Measurements from ENCODE around the gene ADAMTS9. TPM values are rescaled to one million over a fixed set of nuclear protein-coding genes. Genes with fewer than 3 reads are reported as not detected.
A peak's percentile ranks its signal among the peaks of the same experiment; 100 is the strongest.

Gene ADAMTS9
- total and polyA plus RNA-seq, 10 donors = 9.1 to 112 (median 34.8) TPM

DNA sequence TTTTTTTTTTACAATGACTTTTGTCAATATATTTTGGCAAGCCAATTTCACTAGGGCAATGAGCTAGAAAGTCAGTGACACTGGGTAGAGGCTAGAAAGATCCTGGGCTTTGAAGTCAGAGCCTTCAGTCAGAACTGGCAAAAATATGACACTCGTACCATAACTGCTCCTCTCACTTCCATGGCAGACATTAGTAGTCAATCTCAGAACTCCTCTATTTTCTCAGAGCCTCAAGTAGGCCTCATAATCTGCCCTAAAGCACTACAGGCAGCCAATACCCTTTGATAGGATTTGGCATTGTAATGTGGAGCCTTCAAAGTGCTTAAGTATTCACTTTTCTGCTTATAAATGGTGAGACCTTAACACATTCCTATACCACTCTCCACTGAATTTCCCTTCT, 67.8 kb downstream of the ADAMTS9 start:
- no peak overlapping the region for H3K4me3 ChIP-seq
- DNase-seq = no peak
- no peaks in the 10 kb centered on the region for H3K27me3 ChIP-seq (replicated peaks in 1 of 7)
- H3K9me3 ChIP-seq = peaks cover 0 to 3% (median 0%) of the 10 kb centered on the region in 8 donors
- peaks cover 0 to 58% (median 0%) of the 10 kb centered on the region in 6 donors for H3K36me3 ChIP-seq
- no peak overlapping the region for H3K27ac ChIP-seq
- H3K4me1 ChIP-seq = no peaks in the 10 kb centered on the region
- 85 to 97% (median 89%) methylated on average over 1 of the region's 1 CpG for WGBS, 5 donors
- intact Hi-C loops (cut with DNase I; ENCODE audit: low total_unique reads) = no loop called here
- no peak for TF ChIP-seq POLR2AphosphoS5 (IDR thresholded peaks at IDR 0.05)
- TF ChIP-seq POLR2A (IDR thresholded peaks at IDR 0.05) = no peak
- TF ChIP-seq, protein P1, sequence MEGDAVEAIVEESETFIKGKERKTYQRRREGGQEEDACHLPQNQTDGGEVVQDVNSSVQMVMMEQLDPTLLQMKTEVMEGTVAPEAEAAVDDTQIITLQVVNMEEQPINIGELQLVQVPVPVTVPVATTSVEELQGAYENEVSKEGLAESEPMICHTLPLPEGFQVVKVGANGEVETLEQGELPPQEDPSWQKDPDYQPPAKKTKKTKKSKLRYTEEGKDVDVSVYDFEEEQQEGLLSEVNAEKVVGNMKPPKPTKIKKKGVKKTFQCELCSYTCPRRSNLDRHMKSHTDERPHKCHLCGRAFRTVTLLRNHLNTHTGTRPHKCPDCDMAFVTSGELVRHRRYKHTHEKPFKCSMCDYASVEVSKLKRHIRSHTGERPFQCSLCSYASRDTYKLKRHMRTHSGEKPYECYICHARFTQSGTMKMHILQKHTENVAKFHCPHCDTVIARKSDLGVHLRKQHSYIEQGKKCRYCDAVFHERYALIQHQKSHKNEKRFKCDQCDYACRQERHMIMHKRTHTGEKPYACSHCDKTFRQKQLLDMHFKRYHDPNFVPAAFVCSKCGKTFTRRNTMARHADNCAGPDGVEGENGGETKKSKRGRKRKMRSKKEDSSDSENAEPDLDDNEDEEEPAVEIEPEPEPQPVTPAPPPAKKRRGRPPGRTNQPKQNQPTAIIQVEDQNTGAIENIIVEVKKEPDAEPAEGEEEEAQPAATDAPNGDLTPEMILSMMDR (IDR thresholded peaks at IDR 0.05 in 8 of 11, conservative IDR thresholded peaks at IDR 0.05 in 3 of 11) = no peak

DNA sequence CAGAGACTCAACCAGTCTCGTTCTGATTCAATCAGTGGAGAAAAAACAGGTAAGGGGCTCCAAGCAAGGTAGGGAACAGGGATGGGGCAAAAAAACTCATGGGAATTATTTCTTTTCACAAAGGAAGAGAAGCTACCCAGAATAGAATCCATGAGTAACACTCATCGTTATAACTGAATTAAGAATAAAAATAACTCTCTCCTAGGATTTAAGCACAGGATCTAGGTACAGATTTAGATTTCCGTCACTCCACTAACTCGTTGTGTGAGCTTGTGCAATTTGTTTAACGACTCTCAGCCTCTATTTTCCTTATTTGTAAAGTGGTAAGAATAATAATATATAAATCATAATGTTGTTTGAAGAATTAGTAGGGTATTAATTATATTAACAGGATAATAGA, 68.6 kb downstream of the ADAMTS9 start:
- intact Hi-C loops (cut with DNase I; ENCODE audit: low total_unique reads) = no loop called here
- peaks cover 0 to 63% (median 0%) of the 10 kb centered on the region in 6 donors for H3K36me3 ChIP-seq

DNA sequence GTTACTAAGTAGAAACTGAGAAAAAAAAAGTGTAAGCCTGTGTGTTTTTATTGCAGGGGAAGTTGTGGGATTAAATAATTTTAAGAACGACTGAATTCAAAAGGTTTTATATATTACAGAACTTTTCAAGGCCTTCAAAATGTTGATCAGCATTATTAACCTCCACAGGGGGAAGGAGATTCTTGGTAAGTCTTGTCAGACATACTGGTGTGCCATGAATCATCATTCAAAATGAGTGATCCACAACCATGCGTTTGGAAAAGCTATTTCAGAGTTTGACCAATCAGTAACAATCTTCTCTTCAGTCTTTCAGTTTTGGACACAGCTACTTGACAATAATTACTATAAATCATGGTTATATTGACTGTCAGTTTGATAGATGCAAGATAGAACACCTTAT, 70.2 kb downstream of the ADAMTS9 start:
- peaks cover 0 to 3% (median 0%) of the 10 kb centered on the region in 8 donors for H3K9me3 ChIP-seq
- no peak for DNase-seq
- H3K4me1 ChIP-seq = no peaks in the 10 kb centered on the region
- TF ChIP-seq POLR2A (IDR thresholded peaks at IDR 0.05) (no peak), POLR2AphosphoS5 (IDR thresholded peaks at IDR 0.05) (no peak)
- TF ChIP-seq, protein P1 (IDR thresholded peaks at IDR 0.05 in 8 of 11, conservative IDR thresholded peaks at IDR 0.05 in 3 of 11) = no peak
- peak overlapping the region in 6 of 8 donors; percentile 7 to 50 (median 37) for H3K27ac ChIP-seq
- peaks cover 0 to 65% (median 0%) of the 10 kb centered on the region in 6 donors for H3K36me3 ChIP-seq
- H3K4me3 ChIP-seq = no peak overlapping the region
- no peaks in the 10 kb centered on the region for H3K27me3 ChIP-seq (replicated peaks in 1 of 7)
- intact Hi-C loops (cut with DNase I; ENCODE audit: low total_unique reads) = no loop called here
- 43 to 49% (median 49%) methylated on average over 2 of the region's 2 CpGs for WGBS, 5 donors

More for the DNA sequence above, 68.6 kb downstream of the ADAMTS9 start:
- DNase-seq = no peak
- no peak overlapping the region for H3K4me3 ChIP-seq
- peaks cover 0 to 3% (median 0%) of the 10 kb centered on the region in 8 donors for H3K9me3 ChIP-seq
- H3K27me3 ChIP-seq (replicated peaks in 1 of 7) = no peaks in the 10 kb centered on the region
- TF ChIP-seq POLR2A (IDR thresholded peaks at IDR 0.05) (no peak), POLR2AphosphoS5 (IDR thresholded peaks at IDR 0.05) (no peak)
- TF ChIP-seq, protein P1 (IDR thresholded peaks at IDR 0.05 in 8 of 11, conservative IDR thresholded peaks at IDR 0.05 in 3 of 11) = no peak
- H3K4me1 ChIP-seq = no peaks in the 10 kb centered on the region
- H3K27ac ChIP-seq = no peak overlapping the region
- WGBS, 5 donors = 83 to 89% (median 86%) methylated on average over 5 of the region's 5 CpGs

DNA sequence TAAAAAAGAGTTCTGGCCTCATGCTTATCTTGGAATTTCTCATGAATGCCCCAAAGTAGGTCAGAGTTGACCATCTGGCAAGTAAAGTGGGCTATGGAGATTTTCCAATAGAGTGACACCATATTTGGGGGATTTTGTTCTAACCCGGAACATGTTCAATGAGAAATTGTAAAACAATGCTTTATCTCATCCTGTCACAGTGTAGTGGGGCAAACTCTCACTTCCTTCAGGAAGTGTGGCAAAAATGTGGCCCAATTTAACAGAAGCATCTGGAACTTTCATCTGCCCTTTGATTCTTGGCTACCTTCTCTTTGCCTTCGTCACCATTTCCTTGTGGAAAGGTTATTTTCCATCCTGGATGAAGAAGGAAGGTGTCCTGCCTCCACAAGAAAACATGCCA, 70.8 kb downstream of the ADAMTS9 start:
- Histone ChIP-seq H3K27me3 (replicated peaks in 1 of 7) (no peaks in the 10 kb centered on the region), H3K27ac (peak overlapping the region in 6 of 8 donors; percentile 32 to 50 (median 40)), H3K4me1 (peaks cover 0 to 2% (median 0%) of the 10 kb centered on the region in 6 donors), H3K9me3 (peaks cover 0 to 3% (median 0%) of the 10 kb centered on the region in 8 donors), H3K36me3 (peaks cover 0 to 59% (median 0%) of the 10 kb centered on the region in 6 donors), H3K4me3 (no peak overlapping the region)
- intact Hi-C loops (cut with DNase I; ENCODE audit: low total_unique reads) = no loop called here
- TF ChIP-seq POLR2AphosphoS5 (IDR thresholded peaks at IDR 0.05) = peak in 2 of 3 donors; percentile 15 to 88
- TF ChIP-seq, protein P1 (IDR thresholded peaks at IDR 0.05 in 8 of 11, conservative IDR thresholded peaks at IDR 0.05 in 3 of 11) = no peak
- TF ChIP-seq POLR2A (IDR thresholded peaks at IDR 0.05) = no peak
- no peak for DNase-seq
- 20 to 34% (median 21%) methylated on average over 2 of the region's 2 CpGs for WGBS, 5 donors
